Limb (tissue), 2 donors: ENCODE measurements around the gene HPD.
"Not testable (repeated sequence)": the region's sequence is repeated elsewhere in the genome, so short reads cannot be mapped to it uniquely, and the experiment has no call there.

Experiments used
- DNase-seq, 2 donors: peaks; one replicate each; pipeline ENCODE4 v3.0.0-alpha.2; 2016; ENCODE audit errors: extremely low spot score in 2 of 2

The HPD gene

GRCh38 chr12:121866331-121866730 lies 7.7 kb upstream of the HPD start:
- no peak for DNase-seq

GRCh38 chr12:121861636-121862254 lies 3.1 kb upstream of the HPD start:
- no peak for DNase-seq

- not testable (repeated sequence) for DNase-seq
Measured at GRCh38 chr12:121860699-121861098, 2.0 kb upstream of the HPD start.

GRCh38 chr12:121860257-121860656 lies 1.6 kb upstream of the HPD start:
- no peak for DNase-seq

- DNase-seq, result no peak
Measured at GRCh38 chr12:121858318-121858661, 369 bp downstream of the HPD start.

GRCh38 chr12:121857322-121858246 lies 1.1 kb downstream of the HPD start:
- no peak for DNase-seq

GRCh38 chr12:121852392-121852791 lies 6.3 kb downstream of the HPD start:
- DNase-seq, result not testable (repeated sequence)

GRCh38 chr12:121849665-121850064 lies 9.0 kb downstream of the HPD start:
- no peak for DNase-seq

GRCh38 chr12:121849211-121849610 lies 9.4 kb downstream of the HPD start:
- DNase-seq, result no peak

- no peak for DNase-seq
Measured at GRCh38 chr12:121845701-121846100, 13.0 kb downstream of the HPD start.

- DNase-seq, result no peak
Measured at GRCh38 chr12:121843236-121843982, 15.2 kb downstream of the HPD start.

- DNase-seq, result no peak
Measured at GRCh38 chr12:121839993-121840761, 18.5 kb downstream of the HPD start.

- peak; percentile 91 to 98 for DNase-seq
Measured at GRCh38 chr12:121839106-121839992, 19.3 kb downstream of the HPD start.

- no peak for DNase-seq
Measured at GRCh38 chr12:121838126-121838525, 20.5 kb downstream of the HPD start.

GRCh38 chr12:121837680-121838079 lies 21.0 kb downstream of the HPD start:
- no peak for DNase-seq

- no peak for DNase-seq
Measured at GRCh38 chr12:121831571-121832245, 27.0 kb downstream of the HPD start.

- no peak for DNase-seq
Measured at GRCh38 chr12:121830588-121831265, 27.9 kb downstream of the HPD start.

- no peak for DNase-seq
Measured at GRCh38 chr12:121830134-121830533, 28.5 kb downstream of the HPD start.

GRCh38 chr12:121829250-121829918 lies 29.3 kb downstream of the HPD start:
- DNase-seq, result no peak
